ENCODE results near the gene PAPLN.
A peak's percentile ranks its signal among the peaks of the same experiment; 100 is the strongest.

The PAPLN gene

DNA sequence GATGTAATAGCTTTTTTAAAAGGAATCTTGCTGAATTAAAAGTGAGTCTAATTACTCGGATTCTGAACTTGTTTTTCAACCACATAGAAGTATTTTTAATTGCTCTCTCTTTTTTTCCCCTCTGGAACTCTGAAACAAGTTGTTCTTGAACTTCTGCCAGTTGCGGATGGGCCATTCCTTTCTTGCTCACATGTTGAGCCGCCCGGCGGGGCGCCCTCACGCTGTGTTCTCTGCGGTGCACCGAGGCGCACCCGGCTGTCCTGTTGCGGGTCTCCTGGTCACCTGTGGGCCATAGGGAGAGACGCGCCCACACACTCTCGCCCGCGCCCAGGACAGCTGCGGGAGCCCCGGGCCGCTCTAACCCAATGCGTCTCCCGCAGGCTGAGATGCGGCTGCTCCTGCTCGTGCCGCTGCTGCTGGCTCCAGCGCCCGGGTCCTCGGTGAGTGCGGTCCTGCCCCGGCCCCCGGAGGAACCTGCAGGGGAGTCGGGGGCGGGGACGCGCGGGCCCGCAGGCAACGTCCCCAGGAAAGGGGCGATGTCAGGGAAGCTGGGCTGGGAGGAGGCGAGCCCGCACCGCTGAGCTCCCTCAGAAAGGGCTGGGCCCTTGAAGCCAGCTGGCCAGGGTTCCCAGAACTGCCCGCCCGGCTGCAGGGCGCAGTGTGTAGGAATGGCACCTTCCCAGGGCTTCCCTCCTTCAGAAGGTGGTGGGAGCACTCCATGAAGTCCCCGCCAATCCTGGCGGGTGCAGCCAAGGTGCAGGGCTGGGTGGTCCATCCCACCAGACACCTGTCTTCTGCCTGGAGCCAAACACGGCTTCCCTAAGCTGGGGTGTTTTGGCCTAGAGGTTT is 2.3 kb downstream of the PAPLN start:
- H3K36me3 ChIP-seq (replicated peaks; ENCODE audit: low read depth, low read length), result no peaks in the 10 kb centered on the region
- peaks cover 59% of the 10 kb centered on the region for H3K27me3 ChIP-seq (ENCODE audit: low read depth, low read length)
- TF ChIP-seq, protein P1, sequence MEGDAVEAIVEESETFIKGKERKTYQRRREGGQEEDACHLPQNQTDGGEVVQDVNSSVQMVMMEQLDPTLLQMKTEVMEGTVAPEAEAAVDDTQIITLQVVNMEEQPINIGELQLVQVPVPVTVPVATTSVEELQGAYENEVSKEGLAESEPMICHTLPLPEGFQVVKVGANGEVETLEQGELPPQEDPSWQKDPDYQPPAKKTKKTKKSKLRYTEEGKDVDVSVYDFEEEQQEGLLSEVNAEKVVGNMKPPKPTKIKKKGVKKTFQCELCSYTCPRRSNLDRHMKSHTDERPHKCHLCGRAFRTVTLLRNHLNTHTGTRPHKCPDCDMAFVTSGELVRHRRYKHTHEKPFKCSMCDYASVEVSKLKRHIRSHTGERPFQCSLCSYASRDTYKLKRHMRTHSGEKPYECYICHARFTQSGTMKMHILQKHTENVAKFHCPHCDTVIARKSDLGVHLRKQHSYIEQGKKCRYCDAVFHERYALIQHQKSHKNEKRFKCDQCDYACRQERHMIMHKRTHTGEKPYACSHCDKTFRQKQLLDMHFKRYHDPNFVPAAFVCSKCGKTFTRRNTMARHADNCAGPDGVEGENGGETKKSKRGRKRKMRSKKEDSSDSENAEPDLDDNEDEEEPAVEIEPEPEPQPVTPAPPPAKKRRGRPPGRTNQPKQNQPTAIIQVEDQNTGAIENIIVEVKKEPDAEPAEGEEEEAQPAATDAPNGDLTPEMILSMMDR (IDR thresholded peaks at IDR 0.05; ENCODE audit: low read depth, low read length), result no peak
- TF ChIP-seq EZH2phosphoT487 (IDR thresholded peaks at IDR 0.05; ENCODE audit: low read depth), result no peak; the same call in 1 of the 2 replicates
- H3K27ac ChIP-seq (ENCODE audit: low read length), result no peak overlapping the region
- peaks cover 37% of the 10 kb centered on the region for H3K4me1 ChIP-seq (ENCODE audit: low read length)
- H4K20me1 ChIP-seq (ENCODE audit: insufficient read depth, low read length), result no peaks in the 10 kb centered on the region
- H3K4me2 ChIP-seq (ENCODE audit: low read length), result no peak overlapping the region
- H3K9me3 ChIP-seq (ENCODE audit: insufficient read depth, low read length), result no peaks in the 10 kb centered on the region
- no peak overlapping the region for H3K4me3 ChIP-seq (ENCODE audit: low read length)
- H3K79me2 ChIP-seq (ENCODE audit: low read length), result no peaks in the 10 kb centered on the region
- no peak overlapping the region for H3K9ac ChIP-seq (ENCODE audit: low read length)
- H2AFZ ChIP-seq (ENCODE audit: low read depth, low read length), result no peak overlapping the region

DNA sequence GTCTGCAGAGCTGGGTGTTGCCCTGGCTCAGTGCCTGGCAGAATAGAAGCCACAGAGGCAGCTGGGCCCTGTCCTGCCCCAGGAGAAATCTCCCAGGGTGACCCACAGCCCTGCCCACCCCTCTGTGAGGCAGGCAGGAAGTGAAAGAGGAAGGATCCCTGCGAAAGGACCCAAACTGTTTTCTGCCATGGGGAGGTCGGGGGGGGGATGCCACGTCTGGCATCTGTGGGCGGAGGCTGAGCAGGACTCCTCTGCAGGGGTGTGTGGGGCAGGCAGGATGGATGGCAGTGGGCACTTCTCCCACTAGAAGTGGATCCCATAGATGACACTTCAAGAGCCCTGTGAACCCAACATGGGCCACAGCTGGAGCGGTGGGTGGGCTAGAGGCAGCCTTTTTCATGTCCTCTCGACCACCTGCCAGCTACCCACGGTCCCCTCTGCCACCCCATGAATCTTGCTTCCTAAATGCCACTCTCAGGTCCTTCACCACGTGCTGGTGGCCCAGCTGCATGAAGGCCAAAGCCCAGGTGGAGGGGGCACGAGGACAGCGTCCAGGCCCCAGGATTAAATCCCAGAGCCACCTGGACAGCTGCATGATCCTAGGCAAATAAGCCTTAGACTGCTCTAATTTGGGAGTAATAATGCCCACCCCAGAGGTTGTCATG is 3.6 kb downstream of the PAPLN start:
- H4K20me1 ChIP-seq (ENCODE audit: insufficient read depth, low read length), result no peaks in the 10 kb centered on the region
- H3K9ac ChIP-seq (ENCODE audit: low read length), result no peak overlapping the region
- no peak overlapping the region for H3K4me3 ChIP-seq (ENCODE audit: low read length)

DNA sequence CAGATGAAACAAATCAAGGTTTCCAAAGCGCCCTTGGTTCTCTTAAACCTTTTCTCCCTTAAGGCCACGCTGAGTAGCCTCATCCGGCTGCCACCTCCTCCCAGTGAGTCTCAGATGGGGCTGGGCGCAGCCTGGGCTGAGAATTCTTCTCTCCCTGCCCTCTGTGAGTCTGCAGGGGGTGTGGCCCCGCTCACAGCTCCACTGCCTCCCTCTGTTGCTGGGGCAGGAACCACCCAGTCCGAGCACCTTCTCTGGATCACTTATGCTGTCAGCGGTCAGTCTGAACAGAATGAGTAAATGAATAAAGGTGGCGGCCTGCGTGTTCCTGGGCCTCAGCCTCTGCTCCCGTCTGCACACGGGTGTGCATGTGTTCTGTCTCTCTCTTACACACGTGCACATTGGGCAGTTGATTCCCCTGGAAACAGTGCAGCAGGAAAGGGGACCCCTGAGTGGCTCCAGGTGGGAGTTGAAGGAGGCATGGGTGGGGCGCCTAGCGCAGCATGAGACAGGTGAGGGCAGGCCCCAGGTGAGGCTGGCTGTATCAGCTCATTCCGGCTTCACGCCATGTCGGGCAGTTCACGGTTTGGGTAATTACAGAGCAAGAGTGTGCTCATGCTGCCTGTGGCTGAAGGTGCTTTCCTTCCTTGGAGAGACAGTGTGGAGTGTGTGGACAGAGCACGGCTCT is 4.3 kb downstream of the PAPLN start:
- no peaks in the 10 kb centered on the region for H3K79me2 ChIP-seq (ENCODE audit: low read length)
- TF ChIP-seq, protein P1 (IDR thresholded peaks at IDR 0.05; ENCODE audit: low read depth, low read length), result no peak
- TF ChIP-seq EZH2phosphoT487 (IDR thresholded peaks at IDR 0.05; ENCODE audit: low read depth), result no peak
- H4K20me1 ChIP-seq (ENCODE audit: insufficient read depth, low read length), result no peaks in the 10 kb centered on the region
- peaks cover 41% of the 10 kb centered on the region for H3K27me3 ChIP-seq (ENCODE audit: low read depth, low read length)
- no peak overlapping the region for H2AFZ ChIP-seq (ENCODE audit: low read depth, low read length)
- H3K36me3 ChIP-seq (replicated peaks; ENCODE audit: low read depth, low read length), result no peaks in the 10 kb centered on the region
- H3K4me2 ChIP-seq (ENCODE audit: low read length), result no peak overlapping the region
- peaks cover 38% of the 10 kb centered on the region for H3K4me1 ChIP-seq (ENCODE audit: low read length)
- no peak overlapping the region for H3K27ac ChIP-seq (ENCODE audit: low read length)
- H3K9ac ChIP-seq (ENCODE audit: low read length), result no peak overlapping the region
- no peaks in the 10 kb centered on the region for H3K9me3 ChIP-seq (ENCODE audit: insufficient read depth, low read length)
- no peak overlapping the region for H3K4me3 ChIP-seq (ENCODE audit: low read length)

More for the DNA sequence above, 3.6 kb downstream of the PAPLN start:
- Histone ChIP-seq H3K4me1 (ENCODE audit: low read length) (peaks cover 41% of the 10 kb centered on the region), H3K36me3 (replicated peaks; ENCODE audit: low read depth, low read length) (no peaks in the 10 kb centered on the region), H3K4me2 (ENCODE audit: low read length) (peak overlapping the region; percentile 7; the same call in 1 of the 2 replicates), H3K9me3 (ENCODE audit: insufficient read depth, low read length) (no peaks in the 10 kb centered on the region), H3K27ac (ENCODE audit: low read length) (no peak overlapping the region), H3K79me2 (ENCODE audit: low read length) (no peaks in the 10 kb centered on the region), H3K27me3 (ENCODE audit: low read depth, low read length) (peaks cover 46% of the 10 kb centered on the region), H2AFZ (ENCODE audit: low read depth, low read length) (no peak overlapping the region)
- TF ChIP-seq, protein P1 (IDR thresholded peaks at IDR 0.05; ENCODE audit: low read depth, low read length), result no peak
- no peak for TF ChIP-seq EZH2phosphoT487 (IDR thresholded peaks at IDR 0.05; ENCODE audit: low read depth)
